Tongue (tissue), 2 donors: ENCODE data around the gene LARGE2. TPM values are rescaled to one million over a fixed set of nuclear protein-coding genes. Genes with fewer than 3 reads are reported as not detected.

ENCODE experiments used
- DNase-seq: peaks from one replicate; pipeline ENCODE4 v3.0.0-alpha.2; 2015
- total RNA-seq: library from RNA; depleted of rRNA; stranded (reverse); fragments of >200 nt; gene quantifications from one replicate; pipeline ENCODE4 v1.2.3, GENCODE V29; 2014

LARGE2 gene
- total RNA-seq, 1 donor from 2014 or later: 2.7 TPM

DNA sequence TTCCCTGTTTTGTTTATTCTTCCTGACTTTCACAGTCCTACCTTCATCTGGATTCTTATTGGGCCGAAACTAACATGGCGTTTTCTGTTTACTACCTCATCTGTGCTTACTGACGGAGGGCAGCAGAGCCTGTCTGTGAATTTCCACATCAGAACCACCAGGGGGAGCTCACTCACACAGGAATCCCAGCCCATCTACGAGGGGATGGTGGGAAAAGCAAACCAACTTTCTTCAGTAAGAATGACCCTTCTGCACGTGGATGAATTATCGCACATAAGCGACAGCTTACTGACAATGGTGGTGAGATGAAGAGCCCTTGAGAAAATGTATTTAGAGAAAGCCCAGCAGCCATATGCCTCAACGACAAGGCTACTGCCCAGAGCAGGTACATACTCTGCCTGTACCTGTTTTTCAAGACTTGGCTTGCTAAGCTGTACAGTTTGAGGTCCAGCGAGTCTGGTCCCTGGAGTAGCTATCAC, 42.5 kb downstream of the LARGE2 start:
- peak; percentile 92 for DNase-seq

DNA sequence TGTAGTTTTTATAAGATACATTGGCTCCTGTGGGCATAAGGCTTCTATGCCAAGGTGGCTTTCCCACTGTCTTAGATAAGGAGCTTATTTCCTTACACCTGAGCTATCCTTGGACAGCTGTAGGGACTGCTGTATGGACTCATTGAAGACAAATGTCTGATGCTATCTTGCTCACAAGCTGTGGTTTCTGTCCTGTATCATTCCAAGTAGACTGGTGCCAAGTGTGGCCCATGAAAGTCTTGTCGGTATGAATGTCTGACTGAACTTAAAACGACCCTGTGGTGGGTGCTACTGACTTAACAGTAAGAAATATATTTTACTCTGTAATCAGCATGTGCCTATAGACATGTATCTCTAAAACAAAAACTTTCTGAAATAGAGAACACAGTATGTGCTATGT, 45.0 kb downstream of the LARGE2 start:
- DNase-seq: no peak

DNA sequence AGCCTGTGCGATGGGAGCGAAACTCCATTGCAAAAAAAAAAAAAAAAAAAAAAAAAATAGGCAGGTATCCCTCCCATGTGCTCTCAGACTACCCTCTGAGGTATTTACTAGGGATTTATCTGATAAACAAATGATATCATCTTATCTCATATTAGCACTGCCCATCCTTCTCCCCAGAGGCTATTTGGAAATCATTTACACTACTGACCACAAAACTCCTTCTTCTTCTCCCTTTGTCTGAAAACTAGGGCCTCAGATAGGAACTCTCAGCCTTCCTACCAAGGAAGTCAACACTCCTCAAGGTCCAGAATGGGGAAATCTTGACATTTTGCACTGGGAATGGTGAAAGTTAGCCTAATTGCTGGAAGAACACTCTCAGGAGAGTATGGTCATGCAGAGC, 46.4 kb downstream of the LARGE2 start:
- no peak for DNase-seq

DNA sequence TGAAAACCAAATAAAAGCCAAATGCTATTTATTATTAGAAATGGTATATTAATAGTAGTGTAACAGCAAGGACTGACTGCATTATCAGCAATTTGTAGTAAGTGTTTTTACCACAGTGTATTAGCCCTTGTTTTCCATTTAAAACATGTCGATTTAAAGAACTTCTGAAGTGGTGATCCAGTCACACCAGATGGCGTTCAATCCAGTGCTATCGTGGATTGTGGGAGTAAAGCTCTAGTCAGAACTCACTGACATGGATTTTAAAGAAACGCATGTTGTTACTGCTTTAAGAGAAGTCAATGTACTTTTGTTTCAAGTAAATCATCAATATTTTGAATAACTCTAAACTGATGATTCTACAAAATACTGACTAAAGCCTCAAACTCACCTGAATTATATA, 51.1 kb downstream of the LARGE2 start:
- no peak for DNase-seq

DNA sequence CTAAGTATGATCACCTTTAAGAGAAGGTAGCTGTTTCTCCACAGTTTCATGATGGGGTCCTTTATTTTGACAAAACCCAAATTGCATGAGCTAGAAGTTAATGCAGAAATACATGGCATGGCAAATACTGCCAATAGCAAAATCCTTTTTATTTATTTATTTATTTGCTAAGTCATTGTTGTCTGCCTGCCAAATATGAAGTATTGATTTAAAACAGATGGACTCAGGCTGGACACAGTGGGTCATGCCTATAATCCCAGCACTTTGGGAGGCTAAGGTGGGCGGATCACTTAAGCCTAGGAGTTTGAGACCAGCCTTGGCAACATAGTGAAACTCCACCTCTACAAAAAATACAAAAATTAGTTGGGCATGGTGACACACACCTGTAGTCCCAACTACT, 52.4 kb downstream of the LARGE2 start:
- DNase-seq: no peak

Other genes starting within 250 kb of the LARGE2 start
- gene SLC35C1, start 117.5 kb upstream of the LARGE2 start, total RNA-seq: 6.3 TPM
- gene CRY2, start 75.2 kb upstream of the LARGE2 start, total RNA-seq: 72.0 TPM
- gene MAPK8IP1, start 37.0 kb upstream of the LARGE2 start, total RNA-seq: 12.7 TPM
- gene FREY1, start 15.4 kb upstream of the LARGE2 start, total RNA-seq: not detected
- 8.0 TPM for gene PEX16, start 4.8 kb upstream of the LARGE2 start, total RNA-seq
- gene PHF21A, start 198.8 kb downstream of the LARGE2 start, total RNA-seq: 30.2 TPM